DOHH2 (cell line): Measurements from ENCODE around the gene LRRC27.

ENCODE experiments used
- H3F3A ChIP-seq: fragments of 200-600 bp; sonication (generic), shearing (Covaris generic); 2 replicates; pipeline ENCODE4 v1.6.0; 2016; ENCODE audit warnings: antibody characterized with exemption, mild to moderate bottlenecking; ENCODE audit not compliant: control insufficient read depth, insufficient read depth
- H3K27ac ChIP-seq: fragments of 200-600 bp; sonication (generic); 2 replicates; pipeline ENCODE4 v1.5.1; 2014; ENCODE audit warnings: low read depth, mild to moderate bottlenecking, low read length, moderate library complexity
- H3K27me3 ChIP-seq: fragments of 200-600 bp; sonication (generic); 2 replicates; pipeline ENCODE4 v1.6.1; 2014; ENCODE audit warnings: mild to moderate bottlenecking, low read length, mixed read lengths; ENCODE audit not compliant: control insufficient read depth
- H3K36me3 ChIP-seq: fragments of 200-600 bp; sonication (generic); 2 replicates; pipeline ENCODE4 v1.6.1; 2014; ENCODE audit warnings: mild to moderate bottlenecking, low read length, moderate library complexity, mixed read lengths; ENCODE audit not compliant: control insufficient read depth
- H3K4me1 ChIP-seq: fragments of 200-600 bp; sonication (generic); 2 replicates; pipeline ENCODE4 v1.6.1; 2014; ENCODE audit warnings: mild to moderate bottlenecking, low read length, mixed read lengths; ENCODE audit not compliant: control insufficient read depth
- H3K4me2 ChIP-seq: fragments of 200-600 bp; sonication (generic); 2 replicates; pipeline ENCODE4 v1.6.0; 2014; ENCODE audit warnings: mild to moderate bottlenecking, low read length, moderate library complexity
- H3K4me3 ChIP-seq: fragments of 200-600 bp; sonication (generic); 2 replicates; pipeline ENCODE4 v1.5.1; 2014; ENCODE audit warnings: mild to moderate bottlenecking, low read length, mixed read lengths
- H3K79me2 ChIP-seq: fragments of 200-600 bp; sonication (generic); 2 replicates; pipeline ENCODE4 v1.6.1; 2014; ENCODE audit warnings: mild to moderate bottlenecking, low read length, mixed read lengths; ENCODE audit not compliant: control insufficient read depth
- H3K9me2 ChIP-seq: fragments of 200-600 bp; sonication (generic); replicated peaks from 2 replicates; pipeline ENCODE4 v1.6.1; 2014; ENCODE audit warnings: mild to moderate bottlenecking, low read length, mixed read lengths; ENCODE audit not compliant: control insufficient read depth
- H3K9me3 ChIP-seq: fragments of 200-600 bp; sonication (generic); 2 replicates; pipeline ENCODE4 v1.6.1; 2014; ENCODE audit warnings: antibody characterized with exemption, low read length, mixed read lengths; ENCODE audit not compliant: control insufficient read depth, insufficient read depth
- H4K20me1 ChIP-seq: fragments of 200-600 bp; sonication (generic); 2 replicates; pipeline ENCODE4 v1.6.0; 2014; ENCODE audit warnings: low read depth, mild to moderate bottlenecking, antibody characterized with exemption, low read length, moderate library complexity; ENCODE audit not compliant: control insufficient read depth, insufficient read depth
- CTCF ChIP-seq: fragments of 200-600 bp; sonication (generic); IDR thresholded peaks from one replicate; pipeline ENCODE4 v1.5.1; 2014; ENCODE audit warnings: antibody characterized with exemption, mild to moderate bottlenecking, low read depth, low read length; ENCODE audit not compliant: poor library complexity, severe bottlenecking
- EZH2phosphoT487 ChIP-seq: fragments of 200-600 bp; sonication (generic); IDR thresholded peaks from 2 replicates; pipeline ENCODE4 v1.6.1; 2017; ENCODE audit warnings: borderline replicate concordance, mild to moderate bottlenecking, antibody characterized with exemption, low read length, moderate library complexity, mixed read lengths

Gene LRRC27

GRCh38 chr10:132401401-132402118 lies 69.6 kb downstream of the LRRC27 start:
- TF ChIP-seq CTCF (no peak), EZH2phosphoT487 (no peak)
- H3K4me2 ChIP-seq = no peak overlapping the region

GRCh38 chr10:132402781-132403241 lies 70.8 kb downstream of the LRRC27 start:
- Histone ChIP-seq H3K27me3 (peaks cover 2% of the 10 kb centered on the region), H3F3A (no peaks in the 10 kb centered on the region), H3K79me2 (peaks cover 4% of the 10 kb centered on the region; the same call in 1 of the 2 replicates), H3K4me1 (peaks cover 11% of the 10 kb centered on the region), H3K9me3 (no peaks in the 10 kb centered on the region), H4K20me1 (no peaks in the 10 kb centered on the region), H3K4me3 (no peak overlapping the region), H3K27ac (no peak overlapping the region), H3K4me2 (no peak overlapping the region), H3K36me3 (no peaks in the 10 kb centered on the region), H3K9me2 (no peaks in the 10 kb centered on the region)
- TF ChIP-seq EZH2phosphoT487 = no peak
- TF ChIP-seq CTCF = no peak

More at GRCh38 chr10:132401401-132402118, 69.6 kb downstream of the LRRC27 start:
- Histone ChIP-seq H3K79me2 (peaks cover 3% of the 10 kb centered on the region; the same call in 1 of the 2 replicates), H4K20me1 (no peaks in the 10 kb centered on the region), H3K9me2 (no peaks in the 10 kb centered on the region), H3K9me3 (no peaks in the 10 kb centered on the region), H3K4me1 (peaks cover 10% of the 10 kb centered on the region), H3K36me3 (no peaks in the 10 kb centered on the region), H3K27me3 (peaks cover 6% of the 10 kb centered on the region), H3F3A (no peaks in the 10 kb centered on the region), H3K4me3 (no peak overlapping the region), H3K27ac (no peak overlapping the region)

- H4K20me1 ChIP-seq = no peaks in the 10 kb centered on the region
- H3K9me3 ChIP-seq = no peaks in the 10 kb centered on the region
- H3K4me3 ChIP-seq = no peak overlapping the region
- H3K79me2 ChIP-seq = peaks cover 4% of the 10 kb centered on the region; the same call in 1 of the 2 replicates
- peaks cover 9% of the 10 kb centered on the region; the same call in 1 of the 2 replicates for H3K4me1 ChIP-seq
- no peaks in the 10 kb centered on the region for H3K36me3 ChIP-seq
- H3K27ac ChIP-seq = no peak overlapping the region
- no peaks in the 10 kb centered on the region for H3F3A ChIP-seq
- H3K27me3 ChIP-seq = no peaks in the 10 kb centered on the region
- no peak for TF ChIP-seq EZH2phosphoT487
- no peak for TF ChIP-seq CTCF
- H3K4me2 ChIP-seq = no peak overlapping the region
- no peaks in the 10 kb centered on the region for H3K9me2 ChIP-seq
These were observed 71.6 kb downstream of the LRRC27 start for GRCh38 chr10:132403511-132404168.
